Tibial nerve (tissue), 3 donors: ENCODE data around the gene TPPP.
"Not testable (repeated sequence)": the region's sequence is repeated elsewhere in the genome, so short reads cannot be mapped to it uniquely, and the experiment has no call there.

Experiments used
- CTCF ChIP-seq, 5 experiments: fragments of 200-600 bp in 3 of 5; fragments of 450-650 bp in 2 of 5; sonication (generic) in 3 of 5; IDR thresholded peaks; one replicate each; pipeline ENCODE4 v1.5.1; 2016 to 2019; ENCODE audit warnings: antibody characterized with exemption in 5 of 5, mild to moderate bottlenecking in 3 of 5, moderate library complexity in 2 of 5
- POLR2A ChIP-seq, 2 donors: fragments of 450-650 bp; IDR thresholded peaks; one replicate each; pipeline ENCODE4 v1.6.1; 2017; ENCODE audit warnings: antibody characterized with exemption in 2 of 2, mild to moderate bottlenecking in 2 of 2, moderate library complexity in 2 of 2

- peak in 1 of 2 donors; percentile 63 for TF ChIP-seq POLR2A (IDR thresholded peaks at IDR 0.05)
- not testable (repeated sequence) for TF ChIP-seq CTCF (IDR thresholded peaks at IDR 0.05)
Measured at GRCh38 chr5:693271-694041, at the start of gene TPPP.
